KG1 (cell line): ENCODE results near the gene STARD10.

Source experiments
- DNase-seq: peaks from one replicate; lab custom pipeline; 2025; lab: John Stamatoyannopoulos, UW

STARD10 gene

DNA sequence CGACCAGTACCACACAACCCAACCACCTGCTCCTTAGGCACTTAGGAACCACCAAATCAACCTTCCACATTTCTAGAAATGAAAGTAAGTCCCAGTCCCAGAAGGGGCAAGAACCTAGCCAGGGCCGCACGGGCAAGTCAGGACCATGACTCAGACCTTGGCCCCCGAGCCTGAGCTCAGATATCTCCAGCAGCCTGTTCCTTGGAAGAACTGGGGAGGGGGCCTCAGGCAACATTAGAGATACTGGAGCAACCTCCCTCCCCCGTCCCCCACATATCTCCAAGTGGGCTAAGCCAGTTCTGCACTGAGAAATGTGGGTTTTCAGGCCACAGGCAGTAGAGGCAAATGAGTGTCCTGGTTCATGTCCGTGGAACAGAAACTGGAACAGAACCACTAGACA, 49.4 kb downstream of the STARD10 start:
- no peak for DNase-seq

DNA sequence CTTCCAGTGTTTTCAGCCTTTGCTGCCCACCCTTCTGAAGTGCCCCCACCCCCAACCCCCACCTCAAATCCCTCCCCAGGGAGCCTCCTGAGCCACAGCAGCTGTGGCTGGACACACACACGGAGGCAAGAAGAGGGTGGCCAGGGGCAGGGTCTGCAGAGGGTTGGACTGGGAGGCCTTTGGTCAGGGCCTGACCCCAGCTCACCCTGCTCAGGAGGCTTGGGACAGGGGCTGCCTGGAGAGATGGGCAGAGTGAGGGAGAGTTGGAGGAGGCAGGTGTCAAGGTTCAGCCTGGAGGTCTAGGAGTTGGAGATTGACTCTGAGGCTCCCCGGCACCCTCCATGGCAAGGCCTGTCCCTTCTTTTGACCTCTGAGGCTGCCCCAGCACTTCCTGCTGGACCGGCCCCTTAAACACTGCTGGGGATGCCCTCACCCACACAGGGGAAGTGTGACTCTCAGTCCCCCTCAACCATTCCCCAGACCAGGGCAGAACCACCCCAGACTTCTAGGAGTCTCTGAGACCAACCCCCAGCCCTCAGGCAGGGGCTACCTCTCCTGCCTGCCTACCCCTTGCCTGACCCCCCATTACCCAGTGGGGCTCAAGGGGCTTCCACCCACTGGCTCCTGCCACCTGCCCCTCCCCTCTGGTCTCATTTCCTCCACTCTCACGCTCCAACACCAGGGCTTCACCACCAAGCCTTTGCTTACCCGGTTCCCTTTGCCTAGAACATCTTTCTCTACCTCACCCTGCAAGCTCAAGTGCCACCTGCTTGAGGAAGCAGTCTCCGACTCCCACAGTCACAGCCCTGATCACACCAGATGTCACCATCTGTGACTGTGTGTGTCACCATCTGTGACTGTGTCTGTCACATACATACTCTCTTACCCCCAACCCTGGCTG, 50.3 kb downstream of the STARD10 start:
- DNase-seq, result no peak

DNA sequence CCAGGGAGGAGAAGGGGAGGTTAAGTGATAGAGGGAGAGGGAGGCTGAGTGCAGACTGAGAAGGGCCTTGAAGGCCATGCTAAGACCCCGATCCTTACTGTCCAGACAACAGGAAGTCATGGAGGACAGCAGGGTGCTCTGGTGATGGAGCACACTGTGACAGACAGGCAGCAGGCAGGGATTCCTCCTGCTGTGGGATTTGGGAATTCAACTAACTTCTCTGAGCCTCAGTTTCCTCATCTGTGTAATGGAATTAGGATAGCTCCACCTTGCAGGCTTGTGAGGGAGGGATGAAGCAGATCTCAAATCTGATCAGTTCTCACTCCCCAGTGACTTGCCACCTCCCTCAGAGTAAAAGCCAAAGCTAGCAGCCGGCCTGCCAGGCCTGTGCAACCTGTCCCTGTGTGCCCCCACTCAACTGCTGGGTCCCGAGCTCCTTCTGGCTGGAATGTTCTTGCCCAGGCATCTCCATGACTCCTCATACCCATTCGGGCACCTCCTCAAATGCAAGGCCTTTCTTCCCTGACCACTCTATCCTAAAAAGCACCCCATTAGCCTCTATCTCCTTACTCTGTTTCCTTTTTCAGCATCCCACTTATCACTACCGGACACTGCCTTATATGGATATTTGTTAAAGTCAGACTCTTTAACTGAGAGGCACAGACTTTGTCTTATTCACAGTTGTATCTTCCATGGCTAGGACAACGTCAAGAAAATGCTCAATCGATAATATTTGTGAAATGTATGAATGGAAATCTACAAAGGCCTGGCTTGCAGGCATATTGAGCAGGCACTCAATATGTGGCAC, 51.1 kb downstream of the STARD10 start:
- DNase-seq, result no peak

DNA sequence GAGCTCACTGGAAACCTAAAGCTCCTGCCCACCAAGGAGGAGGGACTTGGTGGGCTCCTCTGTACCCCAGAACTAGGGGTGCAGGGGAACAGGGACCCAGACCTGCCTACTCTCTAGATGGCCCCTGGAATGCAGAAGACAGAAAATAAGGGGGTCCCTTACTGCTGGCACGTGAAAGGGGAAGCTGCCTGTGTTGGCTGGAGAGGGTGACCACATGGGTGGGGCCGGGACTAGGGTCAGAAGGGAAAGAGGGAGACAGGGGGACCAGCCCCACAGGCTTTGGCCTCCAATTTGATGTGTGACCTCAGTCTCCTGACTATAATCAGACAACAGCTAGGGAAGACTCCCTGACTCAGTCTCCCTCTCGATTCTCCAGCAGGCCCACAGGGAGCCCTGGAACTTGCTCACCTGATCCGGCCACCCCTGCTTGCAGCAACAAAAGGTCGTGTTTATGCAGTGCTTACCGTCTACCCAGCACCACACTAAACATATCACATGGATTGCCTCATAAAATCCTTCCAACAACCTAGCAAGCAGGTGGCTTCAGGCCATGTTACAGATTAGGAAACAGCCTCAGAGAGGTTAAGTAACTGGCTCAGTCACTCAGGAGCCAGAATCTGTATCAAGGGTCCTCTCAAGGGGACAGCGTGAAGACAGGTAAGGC, 51.9 kb downstream of the STARD10 start:
- DNase-seq, result no peak

DNA sequence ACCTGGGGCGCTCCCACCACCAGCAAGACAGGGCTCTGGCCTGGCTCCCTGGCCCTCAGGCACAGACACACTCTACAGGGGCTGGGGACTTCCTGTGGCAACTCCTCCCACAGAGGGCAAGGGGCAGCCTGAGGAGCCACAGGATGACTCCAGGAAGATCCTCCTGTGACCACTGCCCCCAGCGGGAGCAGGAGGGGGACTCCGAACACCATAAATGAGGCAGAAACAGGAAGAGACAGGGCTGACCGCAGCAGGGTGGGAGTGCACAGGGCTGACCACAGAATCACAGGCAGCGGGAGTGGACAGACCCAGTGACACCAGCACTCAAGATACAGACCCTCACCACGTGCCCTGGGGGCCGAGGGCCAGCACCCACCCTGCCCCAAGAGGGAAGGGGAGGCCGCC, 52.4 kb downstream of the STARD10 start:
- peak; percentile 69 for DNase-seq

DNA sequence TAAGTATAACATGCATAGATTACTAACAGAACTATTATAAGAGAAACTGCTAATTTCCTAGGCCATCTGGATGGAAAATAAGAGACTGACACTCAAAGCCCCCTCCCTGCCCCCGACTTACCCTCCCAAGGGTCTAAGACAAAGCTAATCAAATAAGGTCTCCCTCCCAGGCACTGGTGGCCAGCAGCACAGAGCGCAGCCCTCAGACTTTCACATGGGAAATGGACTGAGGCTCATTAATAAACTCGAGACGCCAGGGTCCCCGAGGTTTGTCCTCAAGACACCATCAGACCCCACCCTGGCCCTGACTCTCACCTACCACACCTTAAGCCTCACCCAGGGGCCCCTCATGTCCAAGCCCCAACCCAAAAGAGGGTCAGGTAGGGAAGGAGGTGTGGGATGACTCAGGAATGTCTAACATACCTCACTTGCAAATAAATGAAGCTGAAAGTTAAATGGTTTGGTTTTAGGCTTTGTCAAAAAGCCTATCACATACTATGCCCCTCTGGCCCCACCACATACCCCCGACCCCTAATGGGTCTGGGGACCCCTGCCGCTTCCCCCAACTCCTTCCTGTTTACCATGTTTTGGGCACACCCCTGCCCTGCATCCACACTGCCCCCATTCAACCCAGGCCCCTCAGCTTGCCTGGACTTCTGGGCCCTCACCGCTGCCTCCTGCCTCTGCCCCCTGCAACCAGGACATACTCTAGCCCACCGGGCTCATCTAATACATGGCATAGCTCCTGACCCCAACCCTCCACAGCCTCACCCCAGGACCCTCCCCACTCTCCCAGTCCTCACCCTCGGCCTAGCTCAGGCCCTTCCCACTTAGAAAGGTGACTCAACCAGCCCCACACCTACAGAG, 53.1 kb downstream of the STARD10 start:
- DNase-seq, result no peak

DNA sequence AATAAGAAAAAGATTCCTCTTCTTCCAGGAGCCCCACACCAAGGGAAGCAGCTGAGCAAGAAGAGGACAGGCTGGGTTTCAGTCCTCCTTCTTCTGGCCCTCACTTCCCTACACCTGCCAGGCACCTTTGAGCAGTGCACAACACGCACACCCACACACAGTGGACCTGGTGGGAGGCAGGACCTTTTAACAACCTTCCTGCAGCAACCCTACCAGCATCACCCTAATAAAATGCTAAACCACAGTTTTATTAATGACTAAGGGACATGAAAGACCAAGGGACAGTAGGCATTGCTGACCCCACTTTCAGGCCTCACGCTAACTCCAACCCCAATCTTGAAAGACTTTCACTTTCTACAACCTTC, 53.8 kb downstream of the STARD10 start:
- DNase-seq, result no peak

DNA sequence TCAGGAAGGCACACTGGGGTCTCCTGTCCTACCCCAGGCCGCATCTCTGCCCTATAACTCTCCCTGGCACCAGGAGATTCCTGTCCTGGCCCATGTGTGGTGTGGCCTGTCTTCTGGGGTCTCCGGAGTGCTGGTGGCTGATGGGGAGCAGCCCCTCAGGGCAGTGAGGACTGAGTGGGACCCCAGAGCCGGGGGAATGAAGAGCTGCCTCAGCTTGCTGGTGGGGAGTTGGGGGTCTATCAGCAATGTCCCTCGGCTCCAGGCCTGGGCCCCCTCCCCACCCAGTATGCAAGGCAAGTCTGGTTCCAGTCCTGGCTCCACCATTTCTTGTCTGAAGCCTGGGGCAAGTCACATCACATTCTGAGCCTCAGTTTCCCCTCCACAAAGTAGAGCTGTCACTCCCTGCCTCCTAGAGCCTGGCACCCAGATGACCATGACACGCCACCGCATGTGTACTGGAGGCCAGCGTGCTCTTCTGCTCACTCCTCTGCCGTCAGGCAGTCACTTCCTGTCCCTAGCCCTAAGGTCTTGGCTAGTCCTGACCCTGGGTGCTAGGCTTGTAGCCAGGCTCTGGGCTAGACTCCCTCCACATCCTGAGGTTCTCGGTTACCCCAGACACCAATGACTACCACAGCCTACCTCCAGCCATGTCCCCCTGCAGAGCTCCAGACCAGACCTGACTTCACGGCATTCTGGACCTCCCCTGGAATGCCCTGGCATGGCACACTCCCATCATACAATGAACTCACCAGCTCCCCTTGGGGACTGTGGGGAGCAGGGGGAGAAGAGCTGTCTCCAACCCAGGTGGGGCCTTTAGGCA, 54.4 kb downstream of the STARD10 start:
- DNase-seq, result no peak

DNA sequence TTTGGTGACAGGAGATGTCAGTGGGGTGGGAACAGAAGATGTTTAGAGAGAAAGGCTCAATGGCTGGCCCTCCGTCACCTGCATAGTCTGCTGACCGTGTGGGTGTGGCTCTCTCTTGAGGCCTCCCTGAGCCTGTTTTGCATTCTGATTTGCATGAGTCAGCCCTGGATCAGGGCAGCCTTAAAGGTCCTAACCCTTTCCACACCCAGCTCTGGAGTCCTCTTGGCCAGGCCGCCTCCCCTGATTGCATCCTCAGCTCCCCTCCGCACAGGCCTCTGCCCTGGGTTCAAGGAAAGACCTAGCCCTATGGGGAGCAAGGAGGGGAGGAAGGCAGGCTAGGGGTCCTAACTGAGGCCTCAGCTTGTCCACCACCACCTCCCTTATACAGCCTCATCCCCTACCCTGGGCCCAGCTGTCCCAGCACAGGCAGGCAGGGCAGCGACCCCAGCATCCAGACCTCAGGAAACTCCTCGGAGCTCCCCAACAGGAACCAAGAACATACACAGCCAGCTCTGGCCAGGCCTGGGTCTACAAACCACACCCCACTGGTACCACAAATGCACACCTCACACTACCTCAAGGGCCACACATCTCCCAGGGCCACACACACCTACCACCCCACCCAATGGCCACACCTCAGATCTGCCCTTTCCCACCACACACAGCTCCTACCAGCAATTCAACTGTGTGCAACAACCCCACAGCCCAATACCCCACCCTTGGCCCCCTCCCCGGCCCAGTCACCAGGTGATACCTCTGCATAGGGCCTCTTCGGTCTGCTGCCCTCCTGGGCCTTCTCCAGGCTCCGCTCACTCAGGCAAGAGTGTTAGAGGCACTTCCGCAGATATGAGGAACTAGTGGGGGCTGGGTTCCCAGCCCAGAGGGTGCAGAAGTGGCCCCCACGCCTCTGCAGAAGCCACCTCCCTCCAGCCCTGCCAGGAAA, 55.4 kb downstream of the STARD10 start:
- peak; percentile 82 for DNase-seq

DNA sequence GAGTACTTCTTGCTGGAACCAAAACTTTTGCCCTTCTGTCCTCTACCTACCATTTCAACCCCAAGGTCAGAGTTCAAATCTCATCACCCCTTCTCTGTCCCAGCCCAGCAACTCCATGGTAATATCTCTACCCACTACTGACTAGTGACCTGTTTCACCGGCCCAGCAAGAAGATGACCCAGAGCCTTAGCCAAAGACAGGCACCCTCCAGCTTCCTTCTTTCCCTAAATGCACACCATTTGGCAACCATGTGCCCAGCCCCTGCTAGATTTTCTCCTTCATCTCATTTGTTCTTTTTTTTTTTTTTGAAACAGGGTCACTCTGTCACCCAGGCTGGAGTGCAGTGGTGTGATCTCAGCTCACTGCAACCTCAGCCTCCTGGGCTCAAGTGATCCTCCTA, 56.5 kb downstream of the STARD10 start:
- no peak for DNase-seq

DNA sequence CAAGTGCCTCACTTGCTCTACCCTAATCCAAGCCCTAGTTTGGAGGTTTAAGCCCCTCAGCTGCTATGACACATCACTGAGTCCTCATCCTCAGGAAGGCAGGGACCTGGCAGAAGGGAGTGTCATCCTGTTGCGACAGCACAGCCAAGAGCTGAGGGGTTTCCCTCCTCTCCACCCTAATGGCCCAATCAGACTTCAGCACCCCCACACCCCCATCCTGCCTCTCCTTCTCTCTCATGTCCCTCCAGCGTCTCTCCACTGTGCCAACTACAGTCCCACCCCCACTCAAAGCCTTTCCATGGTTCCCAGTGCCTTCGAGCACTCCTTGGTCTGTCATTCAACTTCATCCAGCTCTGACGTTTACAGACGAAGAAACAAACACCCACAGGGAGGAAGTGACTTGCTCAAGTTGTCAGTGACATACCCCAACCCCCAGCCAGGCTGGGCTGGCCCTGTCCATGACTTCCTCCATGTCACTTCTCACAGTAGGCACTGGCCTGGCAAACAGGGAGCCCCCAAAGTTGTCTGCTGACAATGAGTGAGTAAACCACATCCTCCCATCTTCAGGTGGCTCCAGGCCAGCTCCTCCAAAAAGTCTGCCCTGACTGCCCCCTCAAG, 57.3 kb downstream of the STARD10 start:
- peak; percentile 88 for DNase-seq

DNA sequence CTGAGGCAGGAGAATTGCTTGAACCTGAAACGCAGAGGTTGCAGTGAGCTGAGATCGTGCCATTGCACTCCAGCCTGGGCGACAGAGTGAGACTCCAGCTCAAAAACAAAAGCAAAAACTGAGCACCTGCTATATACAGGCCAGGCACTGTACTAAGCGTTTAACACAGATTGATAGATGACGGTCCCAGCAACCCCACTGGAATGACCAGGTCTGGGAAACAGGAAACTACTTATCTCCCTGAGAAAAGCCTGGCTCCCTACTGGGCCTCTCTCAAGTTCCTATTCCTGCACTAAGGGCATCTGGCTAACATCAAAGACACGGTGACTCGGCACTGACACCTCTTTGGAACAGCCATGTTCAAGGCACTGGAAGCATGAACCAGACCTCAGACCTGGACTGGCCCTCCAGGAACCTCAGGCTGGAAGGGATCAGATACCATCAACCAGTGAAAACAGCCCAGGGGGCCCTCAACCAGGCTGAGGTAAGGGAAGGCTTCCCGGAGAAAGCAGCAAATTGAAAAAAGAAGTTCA, 58.3 kb downstream of the STARD10 start:
- DNase-seq, result no peak

DNA sequence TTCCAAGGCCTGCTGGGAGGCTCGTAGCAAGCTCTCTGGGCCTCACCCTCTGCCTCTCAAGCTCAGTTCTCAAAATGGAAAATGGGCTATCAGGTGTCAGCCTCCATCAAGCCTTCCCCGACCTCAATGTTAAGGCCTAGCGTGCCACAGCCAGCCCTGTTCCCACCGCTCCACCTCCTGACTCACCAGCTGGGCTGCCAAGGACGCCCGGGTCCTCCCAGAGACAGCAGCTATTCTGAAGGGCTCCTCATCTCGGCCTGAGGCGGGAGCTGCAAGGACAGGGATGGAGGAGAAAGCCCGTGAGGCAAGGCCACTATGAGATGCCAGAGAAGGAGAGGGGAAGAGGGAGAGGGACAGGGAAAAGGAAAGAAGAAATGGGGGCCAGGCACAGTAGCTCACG, 61.5 kb downstream of the STARD10 start:
- no peak for DNase-seq

DNA sequence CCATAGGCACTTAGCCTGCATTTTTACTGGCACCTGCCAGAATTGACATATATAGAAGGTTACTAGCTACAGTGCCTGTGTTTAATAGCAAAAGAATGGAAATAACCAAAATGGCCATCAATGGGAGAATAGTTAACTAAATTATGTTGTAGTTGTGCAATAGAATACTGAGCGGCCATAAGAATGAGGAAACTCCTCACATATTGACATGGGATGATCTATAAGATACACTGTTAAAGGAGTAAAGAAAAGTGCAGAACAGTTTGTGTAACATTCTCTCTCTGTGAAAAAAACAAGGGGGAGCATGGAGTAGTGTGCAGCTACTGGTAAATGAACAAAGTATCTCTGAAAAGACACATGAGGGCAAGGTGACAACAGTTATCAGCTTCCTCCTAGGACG, 63.1 kb downstream of the STARD10 start:
- DNase-seq, result no peak

DNA sequence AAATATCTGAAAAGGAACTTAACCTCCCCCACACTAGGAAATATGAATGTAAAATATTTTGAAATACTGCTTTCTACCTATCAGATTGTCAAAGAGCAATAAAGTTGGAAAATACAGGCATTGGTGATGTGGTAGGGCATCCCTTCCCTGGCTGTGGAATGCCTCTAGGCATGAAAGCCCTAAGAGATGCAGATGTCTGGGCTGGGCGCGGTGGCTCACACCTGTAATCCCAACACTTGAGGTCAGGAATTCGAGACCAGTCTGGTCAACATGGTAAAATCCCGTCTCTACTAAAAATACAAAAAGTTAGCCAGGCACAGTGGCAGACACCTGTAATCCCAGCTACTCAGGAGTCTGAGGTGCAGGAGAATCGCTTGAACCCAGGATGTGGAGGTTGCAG, 63.6 kb downstream of the STARD10 start:
- DNase-seq, result no peak

DNA sequence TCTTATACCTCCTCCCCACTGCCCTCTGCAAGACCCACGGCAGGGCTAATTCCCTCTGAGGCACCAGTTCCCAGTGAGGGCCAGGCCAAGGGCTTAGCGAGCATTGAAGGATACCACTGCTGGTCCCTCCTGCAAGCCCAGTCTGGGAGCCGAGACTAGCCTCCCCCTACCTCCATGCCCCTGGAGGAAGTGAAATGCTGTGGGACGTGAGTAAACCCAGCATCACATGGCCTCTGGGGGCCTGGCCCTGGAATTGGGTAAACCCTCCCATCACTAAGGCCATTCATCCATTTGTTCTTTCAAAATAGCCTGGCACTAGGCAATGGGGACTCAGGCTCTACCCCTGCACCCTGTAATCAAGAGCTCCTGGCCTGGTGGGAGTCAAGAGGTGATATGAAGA, 66.3 kb downstream of the STARD10 start:
- no peak for DNase-seq

DNA sequence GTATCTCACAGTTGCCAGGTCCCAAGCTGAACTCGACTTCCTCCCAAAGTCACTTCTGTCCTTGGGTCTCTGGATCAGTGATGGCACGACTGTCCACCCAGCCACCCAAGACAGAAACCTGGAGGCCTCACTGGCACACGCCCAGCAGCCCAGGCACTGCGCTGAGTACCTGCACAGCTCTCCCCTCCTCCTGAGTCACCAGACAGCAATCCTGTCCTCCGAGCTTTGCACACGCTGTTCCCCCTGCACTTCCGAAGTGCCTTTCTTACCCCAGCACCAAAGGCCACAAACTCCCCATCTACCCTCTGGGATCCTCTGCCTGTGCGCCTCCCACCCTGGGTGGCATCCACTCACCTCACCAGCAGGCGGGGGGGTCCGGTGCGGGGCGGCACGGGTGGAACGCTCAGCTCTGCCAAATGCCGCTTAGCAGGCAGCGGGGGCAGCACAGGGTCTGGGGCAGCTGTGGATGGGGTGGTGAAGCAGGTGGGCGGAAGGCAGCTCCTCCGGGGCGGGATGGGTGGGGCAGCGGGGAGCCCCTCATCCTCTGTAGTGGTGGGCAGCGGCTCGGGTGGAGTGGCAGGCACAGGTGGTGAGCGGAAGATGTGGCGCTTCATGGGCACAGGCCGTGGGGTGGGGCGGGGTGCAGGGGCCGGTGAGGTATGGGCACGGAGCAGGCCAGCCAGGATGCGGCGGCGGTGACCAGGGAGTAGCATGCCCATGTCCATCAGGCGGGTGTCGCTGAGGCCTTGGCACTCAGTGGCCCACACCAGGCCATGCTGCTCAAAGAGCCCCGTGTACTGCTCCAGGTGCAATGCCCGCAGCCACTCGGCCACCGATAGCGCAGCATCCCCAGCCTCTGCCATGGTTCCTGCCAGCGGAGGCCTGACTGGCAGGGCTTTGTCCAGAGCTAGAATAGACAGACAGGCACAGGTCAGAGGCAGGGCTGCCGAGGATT, 67.3 kb downstream of the STARD10 start:
- no peak for DNase-seq

DNA sequence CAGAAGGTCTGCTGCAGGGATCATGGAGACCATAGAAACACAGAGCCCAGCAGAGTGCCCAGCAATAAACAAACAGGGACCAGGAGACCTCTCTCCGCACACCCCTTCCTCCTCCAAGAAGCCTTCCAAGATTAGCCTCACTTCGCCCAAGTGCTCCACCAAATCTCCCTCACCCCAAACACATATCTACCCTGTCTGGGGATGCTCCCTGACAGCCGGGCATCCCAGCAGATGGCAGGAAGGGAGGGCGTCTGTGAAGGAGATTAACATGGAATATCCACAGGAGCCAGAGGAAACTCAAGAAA, 68.2 kb downstream of the STARD10 start:
- no peak for DNase-seq
